PC-3 (cell line): ENCODE measurements around the gene NKTR.

Experiments
- EZH2 ChIP-seq: fragments of 300-600 bp; sonication (generic); IDR thresholded peaks from one replicate; pipeline ENCODE4 v1.6.1; 2017; ENCODE audit warnings: antibody characterized with exemption, mild to moderate bottlenecking, low read length; ENCODE audit not compliant: unreplicated experiment
- TF ChIP-seq, protein P1 (sequence below): fragments of 300-600 bp; sonication (generic); conservative IDR thresholded peaks from 2 replicates; pipeline ENCODE4 v1.5.1; 2017; ENCODE audit warnings: antibody characterized with exemption, low read depth, mild to moderate bottlenecking, low read length

- TF ChIP-seq, protein P1, sequence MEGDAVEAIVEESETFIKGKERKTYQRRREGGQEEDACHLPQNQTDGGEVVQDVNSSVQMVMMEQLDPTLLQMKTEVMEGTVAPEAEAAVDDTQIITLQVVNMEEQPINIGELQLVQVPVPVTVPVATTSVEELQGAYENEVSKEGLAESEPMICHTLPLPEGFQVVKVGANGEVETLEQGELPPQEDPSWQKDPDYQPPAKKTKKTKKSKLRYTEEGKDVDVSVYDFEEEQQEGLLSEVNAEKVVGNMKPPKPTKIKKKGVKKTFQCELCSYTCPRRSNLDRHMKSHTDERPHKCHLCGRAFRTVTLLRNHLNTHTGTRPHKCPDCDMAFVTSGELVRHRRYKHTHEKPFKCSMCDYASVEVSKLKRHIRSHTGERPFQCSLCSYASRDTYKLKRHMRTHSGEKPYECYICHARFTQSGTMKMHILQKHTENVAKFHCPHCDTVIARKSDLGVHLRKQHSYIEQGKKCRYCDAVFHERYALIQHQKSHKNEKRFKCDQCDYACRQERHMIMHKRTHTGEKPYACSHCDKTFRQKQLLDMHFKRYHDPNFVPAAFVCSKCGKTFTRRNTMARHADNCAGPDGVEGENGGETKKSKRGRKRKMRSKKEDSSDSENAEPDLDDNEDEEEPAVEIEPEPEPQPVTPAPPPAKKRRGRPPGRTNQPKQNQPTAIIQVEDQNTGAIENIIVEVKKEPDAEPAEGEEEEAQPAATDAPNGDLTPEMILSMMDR, result no peak
- TF ChIP-seq EZH2, result no peak
Measured at GRCh38 chr3:42552830-42553229, 47.7 kb upstream of the NKTR start.
